PC-9 (cell line): ENCODE results near the gene TTLL1. TPM values are rescaled to one million over a fixed set of nuclear protein-coding genes. Genes with fewer than 3 reads are reported as not detected.

Experiments
- BruUV-seq: library from RNA; stranded (reverse); fragments of 400-500 nt; replicated peaks from 2 replicates; lab custom pipeline; 2021; lab: Mats Ljungman, UMichigan
- CTCF ChIA-PET: fragments of 300-600 bp; sonication (Branson Sonifier 250); formaldehyde crosslinking; loops from one replicate; lab custom pipeline; 2022; ENCODE audit warnings: antibody characterized with exemption; lab: Charles Lee
- POLR2A ChIA-PET: fragments of 300-600 bp; sonication (Branson Sonifier 250); formaldehyde crosslinking; loops from one replicate; lab custom pipeline; 2022; ENCODE audit warnings: antibody characterized with exemption; ENCODE audit not compliant: unreplicated experiment; lab: Charles Lee
- DNase-seq, 2 experiments: peaks; one replicate each; pipeline versions ENCODE4 v3.0.0 to v3.0.0-alpha.2; 2015 to 2022; ENCODE audit warnings: mixed read lengths in 1 of 2
- H2AFZ ChIP-seq: fragments of 200-600 bp; sonication (generic); 2 replicates; pipeline ENCODE4 v1.8.1; 2017; ENCODE audit warnings: antibody characterized with exemption
- H3F3A ChIP-seq: fragments of 200-600 bp; sonication (generic); 2 replicates; pipeline ENCODE4 v1.8.1; 2017; ENCODE audit warnings: antibody characterized with exemption, mild to moderate bottlenecking, low read depth; ENCODE audit not compliant: insufficient read depth
- H3K27ac ChIP-seq: fragments of 200-600 bp; sonication (generic); 2 replicates; pipeline ENCODE4 v1.6.1; 2016; ENCODE audit warnings: mixed run types
- H3K27me3 ChIP-seq: fragments of 200-600 bp; sonication (generic); 2 replicates; pipeline ENCODE4 v1.6.1; 2016; ENCODE audit warnings: low read depth, mixed run types; ENCODE audit not compliant: insufficient read depth
- H3K36me3 ChIP-seq: fragments of 200-600 bp; sonication (generic); 2 replicates; pipeline ENCODE4 v1.6.1; 2016; ENCODE audit warnings: low read depth, mixed run types
- H3K4me1 ChIP-seq: fragments of 200-600 bp; sonication (generic); replicated peaks from 2 replicates; pipeline ENCODE4 v1.6.1; 2016; ENCODE audit warnings: mixed run types; ENCODE audit not compliant: insufficient read depth
- H3K4me2 ChIP-seq: fragments of 200-600 bp; sonication (generic); 2 replicates; pipeline ENCODE4 v1.6.1; 2017; ENCODE audit warnings: mixed run types
- H3K4me3 ChIP-seq: fragments of 200-600 bp; sonication (generic); 2 replicates; pipeline ENCODE4 v1.6.1; 2016; ENCODE audit warnings: mixed run types
- H3K79me2 ChIP-seq: fragments of 200-600 bp; sonication (generic); 2 replicates; pipeline ENCODE4 v1.6.1; 2017; ENCODE audit warnings: low read depth, mixed run types
- H3K9me2 ChIP-seq: fragments of 200-600 bp; sonication (generic); 2 replicates; pipeline ENCODE4 v1.8.1; 2017; ENCODE audit warnings: mild to moderate bottlenecking; ENCODE audit not compliant: insufficient read depth
- H3K9me3 ChIP-seq: fragments of 200-600 bp; sonication (generic); 2 replicates; pipeline ENCODE4 v1.8.1; 2016; ENCODE audit warnings: low read depth; ENCODE audit not compliant: insufficient read depth
- H4K20me1 ChIP-seq: fragments of 200-600 bp; sonication (generic); 2 replicates; pipeline ENCODE4 v1.8.1; 2017; ENCODE audit not compliant: insufficient read depth
- EZH2 ChIP-seq: fragments of 200-600 bp; sonication (generic); IDR thresholded peaks from 2 replicates; pipeline ENCODE4 v1.8.0; 2017; ENCODE audit warnings: antibody characterized with exemption, low read depth
- intact Hi-C: fragments of 100-400 bp; cut with micrococcal nuclease; formaldehyde crosslinking; loops from one replicate; pipeline ENCODE4 v1.10.0; 2022; ENCODE audit not compliant: unreplicated experiment
- total RNA-seq: library from RNA; stranded (reverse); gene quantifications from 2 replicates; pipeline ENCODE4 v1.2.3, GENCODE V29; 2021
- TF ChIP-seq, protein P1 (sequence below): fragments of 200-600 bp; sonication (generic); conservative IDR thresholded peaks from 2 replicates; pipeline ENCODE4 v1.6.1; 2017; ENCODE audit warnings: mixed run types, antibody characterized with exemption, mild to moderate bottlenecking, moderate library complexity

Gene TTLL1
- total RNA-seq, 1 experiment from 2014 or later = 7.8 TPM

DNA sequence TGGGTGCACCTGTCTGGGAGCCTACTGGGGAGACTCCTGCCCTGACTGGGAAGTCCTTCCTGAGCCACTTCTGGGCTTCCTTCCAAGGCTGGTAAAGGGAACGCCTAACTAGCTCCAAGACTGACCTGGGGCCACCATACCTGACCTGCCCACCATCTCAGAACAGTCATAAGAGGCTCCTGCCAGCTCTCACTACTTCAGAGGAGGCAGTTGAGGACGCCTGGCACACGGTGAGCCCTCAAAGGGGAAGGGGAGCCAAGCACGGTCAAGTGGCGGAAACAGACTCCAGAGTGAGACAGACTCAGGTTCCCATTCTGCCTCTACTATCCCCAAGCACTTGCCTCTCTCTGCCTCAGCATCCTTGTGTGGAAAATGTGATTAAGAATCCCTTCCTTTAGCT is 46.4 kb upstream of the TTLL1 start:
- BruUV-seq = no TSS peak
- H3F3A ChIP-seq = peaks cover 24% of the 10 kb centered on the region; the same call in 1 of the 2 replicates
- no peaks in the 10 kb centered on the region for H3K27me3 ChIP-seq
- H3K4me3 ChIP-seq = no peak overlapping the region
- peak in 1 of 2 experiments; percentile 34 for DNase-seq
- peaks cover 44% of the 10 kb centered on the region for H3K36me3 ChIP-seq
- peaks cover 29% of the 10 kb centered on the region for H4K20me1 ChIP-seq
- H3K9me2 ChIP-seq = no peaks in the 10 kb centered on the region
- TF ChIP-seq EZH2 = no peak
- TF ChIP-seq, protein P1, sequence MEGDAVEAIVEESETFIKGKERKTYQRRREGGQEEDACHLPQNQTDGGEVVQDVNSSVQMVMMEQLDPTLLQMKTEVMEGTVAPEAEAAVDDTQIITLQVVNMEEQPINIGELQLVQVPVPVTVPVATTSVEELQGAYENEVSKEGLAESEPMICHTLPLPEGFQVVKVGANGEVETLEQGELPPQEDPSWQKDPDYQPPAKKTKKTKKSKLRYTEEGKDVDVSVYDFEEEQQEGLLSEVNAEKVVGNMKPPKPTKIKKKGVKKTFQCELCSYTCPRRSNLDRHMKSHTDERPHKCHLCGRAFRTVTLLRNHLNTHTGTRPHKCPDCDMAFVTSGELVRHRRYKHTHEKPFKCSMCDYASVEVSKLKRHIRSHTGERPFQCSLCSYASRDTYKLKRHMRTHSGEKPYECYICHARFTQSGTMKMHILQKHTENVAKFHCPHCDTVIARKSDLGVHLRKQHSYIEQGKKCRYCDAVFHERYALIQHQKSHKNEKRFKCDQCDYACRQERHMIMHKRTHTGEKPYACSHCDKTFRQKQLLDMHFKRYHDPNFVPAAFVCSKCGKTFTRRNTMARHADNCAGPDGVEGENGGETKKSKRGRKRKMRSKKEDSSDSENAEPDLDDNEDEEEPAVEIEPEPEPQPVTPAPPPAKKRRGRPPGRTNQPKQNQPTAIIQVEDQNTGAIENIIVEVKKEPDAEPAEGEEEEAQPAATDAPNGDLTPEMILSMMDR = no peak
- H3K9me3 ChIP-seq = no peaks in the 10 kb centered on the region
- ChIA-PET CTCF (no interaction called here), POLR2A (no interaction called here)
- no peak overlapping the region for H3K27ac ChIP-seq
- peaks cover 22% of the 10 kb centered on the region for H3K79me2 ChIP-seq
- no peak overlapping the region for H3K4me2 ChIP-seq
- H2AFZ ChIP-seq = no peak overlapping the region
- H3K4me1 ChIP-seq = no peaks in the 10 kb centered on the region
- intact Hi-C loops = no loop called here

DNA sequence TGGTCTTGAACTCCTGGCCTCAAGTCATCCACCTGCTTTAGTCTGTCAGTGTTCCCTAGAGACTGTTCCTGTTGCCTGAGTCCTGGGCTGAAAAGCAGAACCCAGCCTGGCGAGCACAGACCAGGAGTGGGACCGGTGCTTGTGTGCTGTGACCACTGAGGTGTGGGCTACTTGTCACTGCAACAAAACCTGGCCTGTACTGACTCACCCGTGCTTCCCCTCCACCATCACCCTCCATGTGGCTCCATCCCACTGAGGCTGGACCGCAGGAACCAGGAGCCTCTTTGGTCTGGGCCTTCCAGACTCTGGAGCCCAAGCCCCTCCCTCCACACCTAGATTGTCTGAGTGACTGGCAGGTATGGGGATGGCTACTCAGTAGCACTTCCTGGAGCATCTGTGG is 45.4 kb upstream of the TTLL1 start:
- no TSS peak for BruUV-seq
- no peak overlapping the region for H3K4me2 ChIP-seq
- H3K9me3 ChIP-seq = no peaks in the 10 kb centered on the region
- H3K36me3 ChIP-seq = peaks cover 33% of the 10 kb centered on the region
- no peak overlapping the region for H2AFZ ChIP-seq
- TF ChIP-seq EZH2 = no peak
- TF ChIP-seq, protein P1 = no peak
- H3K27me3 ChIP-seq = no peaks in the 10 kb centered on the region
- H4K20me1 ChIP-seq = peaks cover 30% of the 10 kb centered on the region
- intact Hi-C loops = no loop called here
- H3K27ac ChIP-seq = no peak overlapping the region
- peaks cover 30% of the 10 kb centered on the region; the same call in 1 of the 2 replicates for H3F3A ChIP-seq
- DNase-seq = peak in 1 of 2 experiments; percentile 10
- H3K9me2 ChIP-seq = no peaks in the 10 kb centered on the region
- H3K4me1 ChIP-seq = peaks cover 5% of the 10 kb centered on the region
- ChIA-PET POLR2A (no interaction called here), CTCF (interaction anchor here (0.7 kb wide), 1 partner anchor 155 kb away, joined by 9 read pairs; no protein-coding TSS in a partner anchor)
- no peak overlapping the region for H3K4me3 ChIP-seq
- peaks cover 12% of the 10 kb centered on the region; the same call in 1 of the 2 replicates for H3K79me2 ChIP-seq

DNA sequence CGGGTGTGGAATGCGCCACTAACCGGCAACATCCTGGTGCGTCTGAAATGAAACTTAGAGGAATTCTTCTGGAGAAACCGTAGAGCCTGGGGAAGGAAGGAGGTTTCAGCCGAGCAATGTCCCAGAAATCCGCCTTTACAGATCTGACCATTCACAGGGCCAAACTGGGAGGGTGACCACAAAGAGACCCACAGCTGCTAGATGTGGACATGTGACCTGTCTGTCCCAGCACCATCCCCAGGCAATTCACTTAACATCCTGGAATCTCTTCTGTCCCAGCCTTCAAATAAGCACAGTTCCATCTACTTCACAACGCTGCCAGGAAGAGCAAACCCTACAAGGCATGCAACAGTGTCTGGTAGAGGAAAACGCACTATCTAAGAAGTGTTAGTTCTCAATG is 44.2 kb upstream of the TTLL1 start:
- intact Hi-C loops = no loop called here
- H3K27ac ChIP-seq = no peak overlapping the region
- no peaks in the 10 kb centered on the region for H3K9me3 ChIP-seq
- no peak for DNase-seq
- no peak overlapping the region for H2AFZ ChIP-seq
- H3K9me2 ChIP-seq = no peaks in the 10 kb centered on the region
- peaks cover 42% of the 10 kb centered on the region; the same call in 1 of the 2 replicates for H3F3A ChIP-seq
- POLR2A ChIA-PET = no interaction called here
- H3K27me3 ChIP-seq = no peaks in the 10 kb centered on the region
- H4K20me1 ChIP-seq = peaks cover 31% of the 10 kb centered on the region
- no TSS peak for BruUV-seq
- peaks cover 25% of the 10 kb centered on the region for H3K36me3 ChIP-seq
- peaks cover 4% of the 10 kb centered on the region for H3K79me2 ChIP-seq
- TF ChIP-seq EZH2 = no peak
- TF ChIP-seq, protein P1 = no peak
- no peak overlapping the region for H3K4me3 ChIP-seq
- H3K4me1 ChIP-seq = peaks cover 17% of the 10 kb centered on the region
- CTCF ChIA-PET = no interaction called here
- H3K4me2 ChIP-seq = no peak overlapping the region
